ENCODE data around the gene PCDHA2.
"Not testable (repeated sequence)": the region's sequence is repeated elsewhere in the genome, so short reads cannot be mapped to it uniquely, and the experiment has no call there.

The PCDHA2 gene

DNA sequence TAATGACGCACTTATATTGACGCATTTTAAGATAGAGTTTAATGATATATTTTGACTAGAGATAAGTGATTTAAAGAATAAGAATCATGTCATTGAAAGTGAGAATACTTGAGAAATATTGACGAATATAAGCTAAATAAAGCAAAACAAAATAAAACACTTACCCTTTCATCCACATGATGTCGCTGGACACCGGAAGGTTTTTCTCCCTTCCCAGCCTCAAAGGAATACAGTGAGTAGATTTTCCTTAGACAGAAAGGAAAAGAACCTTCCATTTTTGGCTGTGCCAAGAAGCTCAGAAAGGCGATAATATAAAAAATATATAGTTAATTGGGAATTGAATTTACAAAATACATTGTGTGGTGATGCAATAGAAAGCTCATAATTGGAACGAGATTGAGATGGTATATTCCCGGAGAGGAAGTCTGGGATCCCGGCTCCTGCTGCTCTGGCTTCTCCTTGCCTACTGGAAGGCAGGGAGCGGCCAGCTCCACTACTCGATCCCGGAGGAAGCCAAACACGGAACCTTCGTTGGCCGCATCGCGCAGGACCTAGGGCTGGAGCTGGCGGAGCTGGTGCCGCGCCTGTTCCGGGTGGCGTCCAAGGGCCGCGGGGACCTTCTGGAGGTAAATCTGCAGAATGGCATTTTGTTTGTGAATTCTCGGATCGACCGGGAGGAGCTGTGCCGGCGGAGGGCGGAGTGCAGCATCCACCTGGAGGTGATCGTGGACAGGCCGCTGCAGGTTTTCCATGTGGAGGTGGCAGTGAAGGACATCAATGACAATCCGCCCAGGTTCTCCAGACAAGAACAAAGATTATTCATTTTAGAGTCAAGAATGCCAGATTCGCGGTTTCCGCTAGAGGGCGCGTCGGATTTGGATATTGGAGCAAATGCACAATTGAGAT lies 27.0 kb downstream of the PCDHA2 start, which contains the start of gene PCDHA5:
Gene PCDHA5 (plus strand): TSS at position 239 of the 906 bp plus-strand sequence.
- DNase-seq (ENCODE audit: low spot score) = no peak

DNA sequence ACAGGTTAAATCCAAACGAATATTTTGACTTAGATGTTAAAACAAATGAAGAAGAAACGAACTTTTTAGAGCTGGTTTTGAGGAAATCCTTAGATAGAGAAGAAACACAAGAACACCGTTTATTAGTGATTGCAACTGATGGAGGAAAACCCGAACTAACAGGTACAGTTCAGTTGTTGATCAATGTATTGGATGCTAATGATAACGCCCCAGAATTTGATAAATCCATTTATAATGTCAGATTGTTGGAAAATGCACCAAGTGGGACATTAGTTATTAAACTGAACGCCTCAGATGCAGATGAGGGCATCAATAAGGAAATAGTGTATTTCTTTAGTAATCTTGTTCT lies 27.6 kb downstream of the PCDHA2 start:
- no peak for DNase-seq (ENCODE audit: low spot score)

DNA sequence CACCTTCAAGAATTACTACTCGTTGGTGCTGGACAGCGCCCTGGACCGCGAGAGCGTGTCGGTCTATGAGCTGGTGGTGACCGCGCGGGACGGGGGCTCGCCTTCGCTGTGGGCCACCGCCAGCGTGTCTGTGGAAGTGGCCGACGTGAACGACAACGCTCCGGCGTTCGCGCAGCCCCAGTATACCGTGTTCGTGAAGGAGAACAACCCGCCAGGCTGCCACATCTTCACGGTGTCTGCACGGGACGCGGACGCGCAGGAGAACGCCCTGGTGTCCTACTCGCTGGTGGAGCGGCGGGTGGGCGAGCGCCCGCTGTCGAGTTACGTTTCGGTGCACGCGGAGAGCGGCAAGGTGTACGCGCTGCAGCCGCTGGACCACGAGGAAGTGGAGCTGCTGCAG lies 28.3 kb downstream of the PCDHA2 start:
- DNase-seq (ENCODE audit: low spot score) = not testable (repeated sequence)

DNA sequence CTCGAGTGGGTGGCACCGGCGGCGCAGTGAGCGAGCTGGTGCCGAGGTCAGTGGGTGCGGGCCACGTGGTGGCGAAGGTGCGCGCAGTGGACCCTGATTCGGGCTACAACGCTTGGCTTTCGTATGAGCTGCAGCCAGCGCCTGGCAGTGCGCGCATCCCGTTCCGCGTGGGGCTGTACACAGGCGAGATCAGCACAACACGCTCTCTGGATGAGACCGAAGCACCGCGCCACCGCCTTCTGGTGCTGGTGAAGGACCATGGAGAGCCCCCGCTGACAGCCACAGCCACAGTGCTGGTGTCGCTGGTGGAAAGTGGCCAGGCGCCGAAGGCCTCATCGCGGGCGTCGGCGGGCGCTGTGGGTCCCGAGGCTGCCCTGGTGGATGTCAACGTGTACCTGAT lies 28.8 kb downstream of the PCDHA2 start:
- no peak for DNase-seq (ENCODE audit: low spot score)

DNA sequence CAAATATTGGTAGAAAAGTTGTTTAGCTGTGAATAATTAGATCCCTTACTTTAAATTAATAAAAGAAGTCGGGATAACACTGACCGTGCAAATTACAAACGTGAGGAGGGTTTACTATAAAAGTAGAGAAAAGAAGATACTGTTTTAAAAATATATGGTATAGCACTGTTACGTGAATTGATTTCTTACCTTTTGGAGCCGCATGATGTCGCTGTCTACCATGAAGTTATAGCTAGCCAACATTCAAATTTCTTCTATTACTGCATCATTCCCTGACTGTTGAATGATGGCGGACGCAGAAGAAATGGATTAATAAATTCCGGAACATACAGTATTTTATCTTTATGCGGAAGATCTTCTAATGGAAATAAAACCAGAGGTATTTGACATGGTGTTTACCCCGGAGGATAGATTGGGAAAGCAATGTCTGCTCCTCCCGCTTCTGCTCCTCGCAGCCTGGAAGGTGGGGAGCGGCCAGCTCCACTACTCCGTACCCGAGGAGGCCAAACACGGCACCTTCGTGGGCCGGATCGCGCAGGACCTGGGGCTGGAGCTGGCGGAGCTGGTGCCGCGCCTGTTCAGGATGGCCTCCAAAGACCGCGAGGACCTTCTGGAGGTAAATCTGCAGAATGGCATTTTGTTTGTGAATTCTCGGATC lies 33.2 kb downstream of the PCDHA2 start, which contains the start of gene PCDHA6:
Gene PCDHA6 (plus strand): TSS at position 257 of the 658 bp plus-strand sequence. CDS start 132 bp downstream, at position 389.
- no peak for DNase-seq (ENCODE audit: low spot score)

DNA sequence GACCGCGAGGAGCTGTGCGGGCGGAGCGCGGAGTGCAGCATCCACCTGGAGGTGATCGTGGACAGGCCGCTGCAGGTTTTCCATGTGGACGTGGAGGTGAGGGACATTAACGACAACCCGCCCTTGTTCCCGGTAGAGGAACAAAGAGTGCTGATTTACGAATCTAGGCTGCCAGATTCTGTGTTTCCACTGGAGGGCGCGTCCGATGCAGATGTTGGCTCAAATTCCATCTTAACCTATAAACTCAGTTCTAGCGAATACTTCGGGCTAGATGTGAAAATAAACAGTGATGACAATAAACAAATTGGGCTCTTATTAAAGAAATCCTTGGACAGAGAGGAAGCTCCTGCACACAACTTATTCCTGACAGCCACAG lies 33.7 kb downstream of the PCDHA2 start:
- DNase-seq (ENCODE audit: low spot score) = no peak

DNA sequence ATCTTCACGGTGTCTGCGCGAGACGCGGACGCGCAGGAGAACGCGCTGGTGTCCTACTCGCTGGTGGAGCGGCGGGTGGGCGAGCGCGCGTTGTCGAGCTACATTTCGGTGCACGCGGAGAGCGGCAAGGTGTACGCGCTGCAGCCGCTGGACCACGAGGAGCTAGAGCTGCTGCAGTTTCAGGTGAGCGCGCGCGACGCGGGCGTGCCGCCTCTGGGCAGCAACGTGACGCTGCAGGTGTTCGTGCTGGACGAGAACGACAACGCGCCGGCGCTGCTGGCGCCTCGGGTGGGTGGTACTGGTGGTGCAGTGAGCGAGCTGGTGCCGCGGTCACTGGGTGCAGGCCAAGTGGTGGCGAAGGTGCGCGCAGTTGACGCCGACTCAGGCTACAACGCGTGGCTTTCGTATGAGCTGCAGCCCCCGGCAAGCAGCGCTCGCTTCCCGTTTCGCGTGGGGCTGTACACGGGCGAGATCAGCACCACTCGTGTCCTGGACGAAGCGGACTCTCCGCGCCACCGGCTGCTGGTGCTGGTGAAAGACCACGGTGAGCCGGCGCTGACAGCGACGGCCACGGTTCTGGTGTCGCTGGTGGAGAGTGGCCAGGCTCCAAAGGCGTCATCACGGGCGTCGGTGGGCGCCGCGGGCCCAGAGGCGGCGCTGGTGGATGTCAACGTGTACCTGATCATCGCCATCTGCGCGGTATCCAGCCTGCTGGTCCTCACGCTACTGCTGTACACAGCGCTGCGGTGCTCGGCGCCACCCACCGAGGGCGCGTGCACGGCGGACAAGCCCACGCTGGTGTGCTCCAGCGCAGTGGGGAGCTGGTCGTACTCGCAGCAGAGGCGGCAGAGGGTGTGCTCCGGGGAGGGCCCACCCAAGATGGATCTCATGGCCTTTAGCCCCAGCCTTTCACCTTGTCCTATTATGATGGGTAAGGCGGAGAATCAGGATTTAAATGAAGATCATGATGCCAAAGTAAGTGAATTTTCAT lies 35.2 kb downstream of the PCDHA2 start:
- not testable (repeated sequence) for DNase-seq (ENCODE audit: low spot score)

DNA sequence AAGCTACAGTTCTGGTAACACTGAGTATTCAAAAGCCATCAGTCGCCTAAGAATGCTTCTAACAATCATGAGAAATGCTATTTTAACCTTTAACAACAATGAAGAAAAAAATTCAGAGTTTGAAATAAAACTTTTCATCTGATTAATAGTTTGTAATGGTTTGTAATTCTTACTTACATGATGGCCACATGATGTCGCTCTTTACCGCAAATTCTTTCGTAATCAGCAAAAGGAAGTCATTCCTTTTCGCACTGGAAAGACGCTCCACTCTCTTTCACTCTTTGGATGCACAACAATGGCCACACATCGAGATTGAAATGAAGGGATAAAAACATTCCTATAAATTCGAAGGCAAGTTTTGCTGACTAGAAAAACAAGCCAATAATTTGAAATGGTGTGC lies 39.3 kb downstream of the PCDHA2 start, which contains the start of gene PCDHA7:
Gene PCDHA7 (plus strand): TSS at position 277 of the 400 bp plus-strand sequence. CDS start 115 bp downstream, at position 392.
- no peak for DNase-seq (ENCODE audit: low spot score)

DNA sequence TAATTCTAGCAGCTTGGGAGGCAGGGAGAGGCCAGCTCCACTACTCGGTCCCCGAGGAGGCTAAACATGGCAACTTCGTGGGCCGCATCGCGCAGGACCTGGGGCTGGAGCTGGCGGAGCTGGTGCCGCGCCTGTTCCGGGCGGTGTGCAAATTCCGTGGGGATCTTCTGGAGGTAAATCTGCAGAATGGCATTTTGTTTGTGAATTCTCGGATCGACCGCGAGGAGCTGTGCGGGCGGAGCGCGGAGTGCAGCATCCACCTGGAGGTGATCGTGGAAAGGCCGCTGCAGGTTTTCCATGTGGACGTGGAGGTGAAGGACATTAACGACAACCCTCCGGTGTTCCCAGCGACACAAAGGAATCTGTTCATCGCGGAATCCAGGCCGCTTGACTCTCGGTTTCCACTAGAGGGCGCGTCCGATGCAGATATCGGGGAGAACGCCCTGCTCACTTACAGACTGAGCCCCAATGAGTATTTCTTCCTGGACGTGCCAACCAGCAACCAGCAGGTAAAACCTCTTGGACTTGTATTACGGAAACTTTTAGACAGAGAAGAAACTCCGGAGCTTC lies 39.9 kb downstream of the PCDHA2 start:
- not testable (repeated sequence) for DNase-seq (ENCODE audit: low spot score)

DNA sequence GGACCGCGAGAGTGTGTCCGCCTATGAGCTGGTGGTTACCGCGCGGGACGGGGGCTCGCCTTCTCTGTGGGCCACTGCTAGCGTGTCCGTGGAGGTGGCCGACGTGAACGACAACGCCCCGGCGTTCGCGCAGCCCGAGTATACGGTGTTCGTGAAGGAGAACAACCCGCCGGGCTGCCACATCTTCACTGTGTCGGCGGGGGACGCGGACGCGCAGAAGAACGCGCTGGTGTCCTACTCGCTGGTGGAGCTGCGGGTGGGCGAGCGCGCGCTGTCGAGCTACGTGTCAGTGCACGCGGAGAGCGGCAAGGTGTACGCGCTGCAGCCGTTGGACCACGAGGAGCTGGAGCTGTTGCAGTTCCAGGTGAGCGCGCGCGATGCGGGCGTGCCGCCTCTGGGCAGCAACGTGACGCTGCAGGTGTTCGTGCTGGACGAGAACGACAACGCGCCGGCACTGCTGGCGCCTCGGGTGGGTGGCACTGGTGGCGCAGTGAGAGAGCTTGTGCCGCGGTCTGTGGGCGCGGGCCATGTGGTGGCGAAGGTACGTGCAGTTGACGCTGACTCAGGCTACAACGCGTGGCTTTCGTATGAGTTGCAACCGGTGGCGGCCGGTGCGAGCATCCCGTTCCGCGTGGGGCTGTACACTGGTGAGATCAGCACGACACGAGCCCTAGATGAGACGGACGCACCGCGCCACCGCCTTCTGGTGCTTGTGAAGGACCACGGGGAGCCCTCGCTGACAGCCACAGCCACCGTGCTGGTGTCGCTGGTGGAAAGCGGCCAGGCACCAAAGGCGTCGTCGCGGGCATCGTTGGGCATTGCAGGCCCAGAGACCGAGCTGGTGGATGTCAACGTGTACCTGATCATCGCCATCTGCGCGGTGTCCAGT lies 41.2 kb downstream of the PCDHA2 start:
- no peak for DNase-seq (ENCODE audit: low spot score)

DNA sequence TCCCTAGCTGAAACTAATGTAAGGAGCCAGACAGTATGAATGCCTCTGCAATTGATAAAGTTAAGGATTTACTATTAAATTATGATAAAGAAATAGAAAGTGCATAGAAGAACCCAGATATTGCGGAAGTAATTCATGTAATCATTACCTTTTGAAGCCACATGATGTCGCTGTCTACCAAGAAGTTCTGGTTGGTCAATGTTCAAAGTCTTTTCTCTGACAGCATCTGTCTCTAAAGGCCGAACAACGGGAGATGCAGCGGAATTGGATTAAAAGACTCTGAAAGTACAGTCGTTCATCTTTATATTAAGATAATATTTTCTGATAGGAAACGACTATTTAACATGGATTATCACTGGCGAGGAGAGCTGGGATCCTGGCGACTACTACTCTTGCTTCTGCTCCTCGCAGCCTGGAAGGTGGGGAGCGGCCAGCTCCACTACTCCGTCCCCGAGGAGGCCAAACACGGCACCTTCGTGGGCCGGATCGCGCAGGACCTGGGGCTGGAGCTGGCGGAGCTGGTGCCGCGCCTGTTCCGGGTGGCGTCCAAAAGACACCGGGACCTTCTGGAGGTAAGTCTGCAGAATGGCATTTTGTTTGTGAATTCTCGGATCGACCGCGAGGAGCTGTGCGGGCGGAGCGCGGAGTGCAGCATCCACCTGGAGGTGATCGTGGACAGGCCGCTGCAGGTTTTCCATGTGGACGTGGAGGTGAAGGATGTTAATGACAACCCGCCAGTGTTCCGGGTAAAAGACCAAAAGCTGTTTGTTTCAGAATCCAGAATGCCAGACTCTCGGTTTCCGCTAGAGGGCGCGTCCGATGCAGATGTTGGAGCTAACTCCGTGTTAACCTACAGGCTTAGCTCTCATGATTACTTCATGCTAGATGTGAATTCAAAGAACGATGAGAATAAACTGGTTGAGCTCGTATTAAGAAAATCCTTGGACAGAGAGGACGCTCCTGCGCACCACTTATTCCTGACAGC lies 46.6 kb downstream of the PCDHA2 start, which contains the start of gene PCDHA8:
Gene PCDHA8 (plus strand): TSS at position 210 of the 985 bp plus-strand sequence. CDS start 135 bp downstream, at position 345.
- no peak for DNase-seq (ENCODE audit: low spot score)

DNA sequence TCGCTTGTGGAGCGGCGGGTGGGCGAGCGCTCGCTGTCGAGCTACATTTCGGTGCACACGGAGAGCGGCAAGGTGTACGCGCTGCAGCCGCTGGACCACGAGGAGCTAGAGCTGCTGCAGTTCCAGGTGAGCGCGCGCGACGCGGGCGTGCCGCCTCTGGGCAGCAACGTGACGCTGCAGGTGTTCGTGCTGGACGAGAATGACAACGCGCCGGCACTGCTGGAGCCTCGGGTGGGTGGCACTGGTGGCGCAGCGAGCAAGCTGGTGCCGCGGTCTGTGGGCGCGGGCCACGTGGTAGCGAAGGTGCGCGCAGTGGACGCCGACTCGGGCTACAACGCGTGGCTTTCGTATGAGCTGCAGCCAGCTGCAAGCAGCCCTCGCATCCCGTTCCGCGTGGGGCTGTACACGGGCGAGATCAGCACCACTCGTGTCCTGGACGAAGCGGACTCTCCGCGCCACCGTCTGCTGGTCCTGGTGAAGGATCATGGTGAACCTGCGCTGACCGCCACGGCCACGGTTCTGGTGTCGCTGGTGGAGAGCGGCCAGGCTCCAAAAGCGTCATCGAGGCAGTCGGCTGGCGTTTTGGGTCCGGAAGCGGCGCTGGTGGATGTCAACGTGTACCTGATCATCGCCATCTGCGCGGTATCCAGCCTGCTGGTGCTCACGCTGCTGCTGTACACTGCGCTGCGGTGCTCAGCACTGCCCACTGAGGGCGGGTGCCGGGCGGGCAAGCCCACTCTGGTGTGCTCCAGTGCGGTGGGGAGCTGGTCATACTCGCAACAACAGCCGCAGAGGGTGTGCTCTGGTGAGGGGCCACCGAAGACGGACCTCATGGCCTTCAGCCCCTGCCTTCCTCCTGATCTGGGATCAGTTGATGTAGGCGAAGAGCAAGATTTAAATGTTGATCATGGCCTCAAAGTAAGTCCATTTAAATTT lies 48.4 kb downstream of the PCDHA2 start:
- DNase-seq (ENCODE audit: low spot score) = no peak

Measured in CD4-positive, alpha-beta T cell treated with Interleukin-6 at 100 ng/mL for 8 hours (primary cell).